OCI-LY1 (cell line): Measurements from ENCODE around the gene SCAMP5.

ENCODE experiments used
- H2AFZ ChIP-seq: fragments of 200-600 bp; sonication (generic), shearing (Covaris generic); 2 replicates; pipeline ENCODE4 v1.6.0; 2014; ENCODE audit warnings: antibody characterized with exemption, mild to moderate bottlenecking, low read length
- H3F3A ChIP-seq: fragments of 200-600 bp; sonication (generic), shearing (Covaris generic); 2 replicates; pipeline ENCODE4 v1.6.0; 2014; ENCODE audit warnings: mild to moderate bottlenecking, antibody characterized with exemption, low read length, moderate library complexity; ENCODE audit not compliant: insufficient read depth
- H3K27ac ChIP-seq: fragments of 200-600 bp; sonication (generic); 2 replicates; pipeline ENCODE4 v1.5.1; 2014; ENCODE audit warnings: low read length, mixed run types, mild to moderate bottlenecking, low read depth; ENCODE audit not compliant: poor library complexity, severe bottlenecking
- H3K27me3 ChIP-seq: fragments of 200-600 bp; sonication (generic); 2 replicates; pipeline ENCODE4 v1.6.0; 2014; ENCODE audit warnings: antibody characterized with exemption, mild to moderate bottlenecking, low read length, moderate library complexity; ENCODE audit not compliant: insufficient read depth
- H3K36me3 ChIP-seq: fragments of 200-600 bp; sonication (generic); 2 replicates; pipeline ENCODE4 v1.6.1; 2014; ENCODE audit warnings: mild to moderate bottlenecking, antibody characterized with exemption, low read length, moderate library complexity, mixed read lengths; ENCODE audit not compliant: insufficient read depth
- H3K4me1 ChIP-seq: fragments of 200-600 bp; sonication (generic); 2 replicates; pipeline ENCODE4 v1.5.1; 2014; ENCODE audit warnings: mild to moderate bottlenecking, low read length, moderate library complexity; ENCODE audit not compliant: insufficient read depth, severe bottlenecking
- H3K4me2 ChIP-seq: fragments of 200-600 bp; sonication (generic), shearing (Covaris generic); 2 replicates; pipeline ENCODE4 v1.6.1; 2014; ENCODE audit warnings: low read length
- H3K4me3 ChIP-seq: fragments of 200-600 bp; sonication (generic); 2 replicates; pipeline ENCODE4 v1.5.1; 2014; ENCODE audit warnings: low read length, low read depth, mild to moderate bottlenecking, mixed read lengths; ENCODE audit not compliant: poor library complexity, severe bottlenecking
- H3K79me2 ChIP-seq: fragments of 200-600 bp; shearing (Covaris generic); 2 replicates; pipeline ENCODE4 v1.6.1; 2016; ENCODE audit warnings: mixed run types, low read length, mixed read lengths; ENCODE audit not compliant: insufficient read depth
- H3K9ac ChIP-seq: fragments of 200-600 bp; sonication (generic), shearing (Covaris generic); 2 replicates; pipeline ENCODE4 v1.6.1; 2014; ENCODE audit warnings: mild to moderate bottlenecking, low read length, mixed read lengths
- H3K9me2 ChIP-seq: fragments of 200-600 bp; sonication (generic), shearing (Covaris generic); 2 replicates; pipeline ENCODE4 v1.6.1; 2014; ENCODE audit warnings: low read depth, mild to moderate bottlenecking, low read length, mixed read lengths
- H3K9me3 ChIP-seq: fragments of 200-600 bp; shearing (Covaris generic); 2 replicates; pipeline ENCODE4 v1.6.1; 2014; ENCODE audit warnings: low read length, mixed read lengths
- H4K20me1 ChIP-seq: fragments of 200-600 bp; sonication (generic), shearing (Covaris generic); 2 replicates; pipeline ENCODE4 v1.6.0; 2016; ENCODE audit warnings: mild to moderate bottlenecking, low read length; ENCODE audit not compliant: insufficient read depth
- CTCF ChIP-seq: fragments of 200-600 bp; sonication (generic), shearing (Covaris generic); IDR thresholded peaks from 2 replicates; pipeline ENCODE4 v1.5.1; 2017; ENCODE audit warnings: mild to moderate bottlenecking, antibody characterized with exemption, low read length, moderate library complexity, mixed read lengths
- EZH2 ChIP-seq: fragments of 200-600 bp; sonication (generic), shearing (Covaris generic); IDR thresholded peaks from 2 replicates; pipeline ENCODE4 v1.8.0; 2017; ENCODE audit warnings: borderline replicate concordance, mixed run types, mild to moderate bottlenecking, antibody characterized with exemption, low read length, moderate library complexity, mixed read lengths

Gene SCAMP5

GRCh38 chr15:75023872-75024636 lies 28.7 kb downstream of the SCAMP5 start:
- Histone ChIP-seq H3K36me3 (peaks cover 25% of the 10 kb centered on the region), H3K27ac (peak overlapping the region; percentile 82), H4K20me1 (no peaks in the 10 kb centered on the region), H3K4me1 (peaks cover 28% of the 10 kb centered on the region), H3K9ac (peak overlapping the region; percentile 97), H3K79me2 (peaks cover 7% of the 10 kb centered on the region; the same call in 1 of the 2 replicates), H3K4me2 (peak overlapping the region; percentile 96), H3K27me3 (no peaks in the 10 kb centered on the region), H3K4me3 (peak overlapping the region; percentile 85), H2AFZ (no peak overlapping the region), H3K9me3 (no peaks in the 10 kb centered on the region), H3F3A (0 out of 2 replicates have a peak, but pooled peaks cover 4% of the 10 kb centered on the region), H3K9me2 (no peaks in the 10 kb centered on the region)
- TF ChIP-seq CTCF (no peak), EZH2 (no peak)

- Histone ChIP-seq H3K4me2 (peak overlapping the region; percentile 96), H3K27me3 (no peaks in the 10 kb centered on the region)
Measured at GRCh38 chr15:75025107-75025506, 29.7 kb downstream of the SCAMP5 start.

GRCh38 chr15:75025548-75026260 lies 30.3 kb downstream of the SCAMP5 start:
- Histone ChIP-seq H3K9ac (peak overlapping the region; percentile 34; the same call in 1 of the 2 replicates), H3K4me3 (no peak overlapping the region), H3K36me3 (peaks cover 25% of the 10 kb centered on the region), H3K9me2 (no peaks in the 10 kb centered on the region), H3K27me3 (no peaks in the 10 kb centered on the region), H3K4me2 (no peak overlapping the region), H2AFZ (no peak overlapping the region), H3K4me1 (peaks cover 37% of the 10 kb centered on the region), H3K9me3 (no peaks in the 10 kb centered on the region), H3K27ac (peak overlapping the region; percentile 82), H3K79me2 (peaks cover 7% of the 10 kb centered on the region; the same call in 1 of the 2 replicates), H3F3A (0 out of 2 replicates have a peak, but pooled peaks cover 4% of the 10 kb centered on the region), H4K20me1 (no peaks in the 10 kb centered on the region)
- TF ChIP-seq CTCF, result no peak
- no peak for TF ChIP-seq EZH2

More at GRCh38 chr15:75025107-75025506, 29.7 kb downstream of the SCAMP5 start:
- no peaks in the 10 kb centered on the region for H3K9me3 ChIP-seq
- H3F3A ChIP-seq, result 0 out of 2 replicates have a peak, but pooled peaks cover 4% of the 10 kb centered on the region
- H3K79me2 ChIP-seq, result peaks cover 7% of the 10 kb centered on the region; the same call in 1 of the 2 replicates
- H3K9me2 ChIP-seq, result no peaks in the 10 kb centered on the region
- peak overlapping the region; percentile 82 for H3K27ac ChIP-seq
- peaks cover 37% of the 10 kb centered on the region for H3K4me1 ChIP-seq
- no peak overlapping the region for H2AFZ ChIP-seq
- peak overlapping the region; percentile 17 for H3K4me3 ChIP-seq
- peaks cover 25% of the 10 kb centered on the region for H3K36me3 ChIP-seq
- H4K20me1 ChIP-seq, result no peaks in the 10 kb centered on the region
- peak overlapping the region; percentile 34; the same call in 1 of the 2 replicates for H3K9ac ChIP-seq
- no peak for TF ChIP-seq CTCF
- TF ChIP-seq EZH2, result no peak
